Panc1 (cell line): ENCODE data around the gene SUFU.

Experiments used
- POLR2AphosphoS5 ChIP-seq: IDR thresholded peaks from 2 replicates; pipeline ENCODE4 v1.6.1; 2012; ENCODE audit warnings: mild to moderate bottlenecking, low read depth, low read length, moderate library complexity
- TCF7L2 ChIP-seq: IDR thresholded peaks from 2 replicates; pipeline ENCODE4 v1.6.1; 2011; ENCODE audit warnings: mild to moderate bottlenecking, low read depth, low read length, inconsistent platforms
- TF ChIP-seq, protein P1 (sequence below): fragments of 450-650 bp; IDR thresholded peaks from 2 replicates; pipeline ENCODE4 v1.5.1; 2017; ENCODE audit warnings: mild to moderate bottlenecking

DNA sequence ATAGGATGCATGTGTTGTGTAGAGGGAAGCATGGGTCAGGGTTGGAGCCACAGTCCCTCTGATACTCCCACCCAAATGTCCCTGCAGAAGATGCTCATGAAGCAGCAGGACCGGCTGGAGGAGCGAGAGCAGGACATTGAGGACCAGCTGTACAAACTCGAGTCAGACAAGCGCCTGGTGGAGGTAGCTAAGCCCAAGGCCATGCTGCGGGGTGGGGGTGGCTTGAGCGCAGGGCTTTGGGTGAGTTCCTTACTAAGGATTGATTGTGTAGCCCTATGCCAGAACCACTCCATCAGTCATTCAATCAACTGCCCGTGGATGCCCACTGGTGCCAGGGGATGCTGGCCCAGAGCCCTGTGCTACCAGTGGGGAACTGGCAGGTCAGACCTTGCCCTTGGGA lies 150.8 kb downstream of the SUFU start:
- TF ChIP-seq, protein P1, sequence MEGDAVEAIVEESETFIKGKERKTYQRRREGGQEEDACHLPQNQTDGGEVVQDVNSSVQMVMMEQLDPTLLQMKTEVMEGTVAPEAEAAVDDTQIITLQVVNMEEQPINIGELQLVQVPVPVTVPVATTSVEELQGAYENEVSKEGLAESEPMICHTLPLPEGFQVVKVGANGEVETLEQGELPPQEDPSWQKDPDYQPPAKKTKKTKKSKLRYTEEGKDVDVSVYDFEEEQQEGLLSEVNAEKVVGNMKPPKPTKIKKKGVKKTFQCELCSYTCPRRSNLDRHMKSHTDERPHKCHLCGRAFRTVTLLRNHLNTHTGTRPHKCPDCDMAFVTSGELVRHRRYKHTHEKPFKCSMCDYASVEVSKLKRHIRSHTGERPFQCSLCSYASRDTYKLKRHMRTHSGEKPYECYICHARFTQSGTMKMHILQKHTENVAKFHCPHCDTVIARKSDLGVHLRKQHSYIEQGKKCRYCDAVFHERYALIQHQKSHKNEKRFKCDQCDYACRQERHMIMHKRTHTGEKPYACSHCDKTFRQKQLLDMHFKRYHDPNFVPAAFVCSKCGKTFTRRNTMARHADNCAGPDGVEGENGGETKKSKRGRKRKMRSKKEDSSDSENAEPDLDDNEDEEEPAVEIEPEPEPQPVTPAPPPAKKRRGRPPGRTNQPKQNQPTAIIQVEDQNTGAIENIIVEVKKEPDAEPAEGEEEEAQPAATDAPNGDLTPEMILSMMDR: no peak
- TF ChIP-seq TCF7L2 (no peak), POLR2AphosphoS5 (no peak)
